Measurements from ENCODE around the gene PROSER3.

GRCh38 chr19:35730326-35730725 lies 27.6 kb upstream of the PROSER3 start:
- TF ChIP-seq CTCF (IDR thresholded peaks at IDR 0.05) (no peak), POLR2A (IDR thresholded peaks at IDR 0.05) (no peak), EP300 (IDR thresholded peaks at IDR 0.05) (no peak)

Data from tibial nerve (tissue), 4 donors.